ENCODE measurements around the gene BAHCC1.

The BAHCC1 gene

GRCh38 chr17:81434681-81435417 is 39.6 kb downstream of the BAHCC1 start:
- TF ChIP-seq CTCF (IDR thresholded peaks at IDR 0.05; ENCODE audit: borderline replicate concordance, insufficient read depth, low read depth, low read length), result no peak
- no peak overlapping the region for H3K4me3 ChIP-seq (ENCODE audit: low read depth, low read length)

- TF ChIP-seq CTCF (IDR thresholded peaks at IDR 0.05; ENCODE audit: borderline replicate concordance, insufficient read depth, low read depth, low read length), result no peak
- H3K4me3 ChIP-seq (ENCODE audit: low read depth, low read length), result no peak overlapping the region
These were observed 40.5 kb downstream of the BAHCC1 start for GRCh38 chr17:81435652-81436293.

DNA sequence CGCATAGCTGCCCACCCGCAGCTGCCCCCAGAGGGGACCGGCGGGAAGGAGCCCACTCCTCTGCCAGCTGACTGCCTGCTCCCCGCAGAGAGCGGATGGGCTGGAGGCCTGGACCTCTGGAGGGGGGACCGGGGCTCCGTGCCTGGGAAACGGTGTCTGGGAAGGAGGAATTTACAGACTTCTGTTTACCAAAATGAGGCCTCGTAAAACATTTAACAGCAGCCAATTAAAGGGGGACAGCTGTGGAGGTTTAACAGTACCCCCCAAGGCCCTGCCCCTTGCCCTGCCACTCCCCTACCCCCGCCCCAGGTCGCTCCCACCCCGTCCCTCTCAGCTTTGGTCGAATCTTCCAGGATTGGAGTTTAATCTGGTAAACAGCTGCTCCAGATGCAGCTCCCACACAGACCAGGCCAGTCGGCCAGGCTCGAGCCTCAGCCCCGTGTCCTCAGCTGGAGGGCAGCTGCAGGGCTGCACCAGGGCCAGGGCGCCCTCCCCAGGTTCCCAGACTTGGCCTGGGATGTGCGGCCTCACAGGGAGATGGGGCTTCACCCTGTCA is 41.1 kb downstream of the BAHCC1 start:
- no peak for TF ChIP-seq CTCF (IDR thresholded peaks at IDR 0.05; ENCODE audit: borderline replicate concordance, insufficient read depth, low read depth, low read length)

GRCh38 chr17:81437191-81437651 is 42.0 kb downstream of the BAHCC1 start:
- TF ChIP-seq CTCF (IDR thresholded peaks at IDR 0.05; ENCODE audit: borderline replicate concordance, insufficient read depth, low read depth, low read length), result no peak
- H3K4me3 ChIP-seq (ENCODE audit: low read depth, low read length), result no peak overlapping the region

More for the DNA sequence above, 41.1 kb downstream of the BAHCC1 start:
- H3K4me3 ChIP-seq (ENCODE audit: low read depth, low read length), result no peak overlapping the region

DNA sequence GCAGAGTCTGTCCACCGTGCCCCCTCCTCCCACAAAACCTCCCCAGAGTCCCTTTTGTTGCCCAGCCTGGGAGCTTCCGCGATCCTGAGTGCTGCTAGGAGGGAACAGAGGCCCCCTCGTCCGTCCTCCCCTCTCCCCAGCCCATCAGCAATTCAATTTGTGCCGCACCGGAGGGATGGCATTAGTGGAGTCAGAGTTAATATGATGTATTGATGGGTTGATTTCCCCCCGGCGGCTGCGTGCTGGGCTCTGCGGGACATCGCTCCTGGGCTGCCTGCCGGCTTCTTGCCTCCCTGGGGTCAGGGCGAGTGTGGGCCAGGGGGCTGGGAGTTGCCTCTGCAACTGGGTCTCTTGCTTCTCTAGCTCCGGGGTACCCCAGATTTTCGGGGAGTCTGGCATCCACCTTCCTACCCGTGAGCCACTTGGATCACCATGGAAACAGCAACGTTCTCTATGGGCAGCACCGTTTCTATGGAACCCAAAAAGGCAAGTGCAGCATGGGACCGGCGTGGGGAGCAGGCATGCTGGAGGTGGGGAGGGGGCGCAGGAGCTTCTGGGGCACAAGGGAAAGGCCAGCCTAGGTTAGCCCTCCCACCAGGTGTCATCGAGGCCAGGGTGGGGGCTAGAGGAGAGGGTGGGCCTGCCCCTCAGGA is 42.9 kb downstream of the BAHCC1 start:
- TF ChIP-seq CTCF (IDR thresholded peaks at IDR 0.05; ENCODE audit: borderline replicate concordance, insufficient read depth, low read depth, low read length), result no peak

GRCh38 chr17:81438688-81439087 is 43.4 kb downstream of the BAHCC1 start:
- TF ChIP-seq CTCF (IDR thresholded peaks at IDR 0.05; ENCODE audit: borderline replicate concordance, insufficient read depth, low read depth, low read length), result no peak

More for the DNA sequence above, 42.9 kb downstream of the BAHCC1 start:
- no peak overlapping the region for H3K4me3 ChIP-seq (ENCODE audit: low read depth, low read length)

More at GRCh38 chr17:81438688-81439087, 43.4 kb downstream of the BAHCC1 start:
- H3K4me3 ChIP-seq (ENCODE audit: low read depth, low read length), result no peak overlapping the region
